ENCODE data around the gene MAD1L1.
A peak's percentile ranks its signal among the peaks of the same experiment; 100 is the strongest.

Gene MAD1L1

GRCh38 chr7:1948887-1949680 is 283.7 kb downstream of the MAD1L1 start:
- H3K4me1 ChIP-seq = peaks cover 4% of the 10 kb centered on the region; the same call in 1 of the 2 replicates

DNA sequence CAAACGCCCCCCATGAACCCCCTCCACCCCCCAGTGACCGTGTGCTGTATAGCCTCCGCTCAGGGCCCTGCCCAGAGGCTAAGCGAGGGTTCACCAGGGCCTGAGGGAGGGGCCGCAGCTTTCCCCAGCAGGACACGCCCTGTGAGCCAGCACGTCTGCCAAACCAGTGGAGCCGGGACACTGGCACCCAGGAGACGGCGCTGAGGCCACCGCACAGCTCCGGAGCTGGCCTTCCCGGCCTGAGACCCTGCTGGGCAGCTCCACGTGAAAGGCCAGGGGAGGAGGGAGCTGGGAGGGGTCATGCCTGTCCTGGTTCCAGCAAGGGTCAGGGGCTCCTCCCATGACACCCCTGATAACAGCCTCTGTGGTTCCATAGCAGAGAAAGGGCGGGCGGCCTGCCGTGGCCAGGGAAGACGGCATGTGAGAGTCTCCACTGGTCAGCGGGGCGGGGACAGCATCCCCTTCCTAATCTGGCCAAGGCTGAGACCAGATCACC is 284.4 kb downstream of the MAD1L1 start:
- Histone ChIP-seq H3K4me3 (ENCODE audit: low read depth, low read length) (no peak overlapping the region), H3K36me3 (no peaks in the 10 kb centered on the region; the same call in 1 of the 2 replicates), H3K9me3 (no peaks in the 10 kb centered on the region), H3K27me3 (no peaks in the 10 kb centered on the region), H3K4me1 (peaks cover 4% of the 10 kb centered on the region; the same call in 1 of the 2 replicates)
- no peak for TF ChIP-seq CTCF (IDR thresholded peaks at IDR 0.05; ENCODE audit: low read depth, low read length)
- DNase-seq = peak; percentile 5

More at GRCh38 chr7:1948887-1949680, 283.7 kb downstream of the MAD1L1 start:
- H3K4me3 ChIP-seq (ENCODE audit: low read depth, low read length) = no peak overlapping the region
- TF ChIP-seq CTCF (IDR thresholded peaks at IDR 0.05; ENCODE audit: low read depth, low read length) = no peak
- DNase-seq = peak; percentile 10
- no peaks in the 10 kb centered on the region for H3K9me3 ChIP-seq
- no peaks in the 10 kb centered on the region for H3K27me3 ChIP-seq
- no peaks in the 10 kb centered on the region; the same call in 1 of the 2 replicates for H3K36me3 ChIP-seq

DNA sequence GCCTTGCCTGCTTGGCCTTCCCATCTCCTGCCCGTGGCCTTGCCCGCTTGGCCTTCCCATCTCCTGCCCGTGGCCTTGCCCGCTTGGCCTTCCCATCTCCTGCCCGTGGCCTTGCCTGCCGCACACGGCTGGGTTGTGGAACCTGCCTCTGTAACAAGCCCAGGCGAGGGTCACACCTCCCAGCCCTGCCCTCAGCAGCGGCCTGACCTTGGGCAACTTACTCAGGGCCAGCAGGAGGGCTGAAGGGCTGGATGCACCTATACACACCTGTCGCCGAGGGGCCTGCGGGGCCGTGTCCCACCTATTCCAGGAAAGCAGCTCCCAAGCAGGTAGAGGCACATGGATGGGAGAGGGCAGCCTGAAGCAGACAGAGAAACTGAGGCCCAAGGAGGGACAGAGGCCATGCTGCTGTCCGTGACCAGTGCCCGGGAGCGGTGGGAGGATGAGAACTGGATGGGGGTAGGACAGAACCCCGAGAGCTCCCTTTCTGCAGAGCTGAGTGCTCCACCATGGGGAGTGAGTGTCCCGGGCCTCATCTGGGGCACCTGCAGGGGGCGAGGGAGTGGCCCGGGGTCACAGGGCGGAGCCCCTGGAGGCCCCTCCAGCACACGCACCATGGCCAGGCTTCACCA is 285.0 kb downstream of the MAD1L1 start:
- Histone ChIP-seq H3K9me3 (no peaks in the 10 kb centered on the region), H3K36me3 (no peaks in the 10 kb centered on the region; the same call in 1 of the 2 replicates), H3K4me3 (ENCODE audit: low read depth, low read length) (no peak overlapping the region), H3K27me3 (no peaks in the 10 kb centered on the region), H3K4me1 (peaks cover 4% of the 10 kb centered on the region; the same call in 1 of the 2 replicates)
- DNase-seq = peak; percentile 3
- TF ChIP-seq CTCF (IDR thresholded peaks at IDR 0.05; ENCODE audit: low read depth, low read length) = no peak

DNA sequence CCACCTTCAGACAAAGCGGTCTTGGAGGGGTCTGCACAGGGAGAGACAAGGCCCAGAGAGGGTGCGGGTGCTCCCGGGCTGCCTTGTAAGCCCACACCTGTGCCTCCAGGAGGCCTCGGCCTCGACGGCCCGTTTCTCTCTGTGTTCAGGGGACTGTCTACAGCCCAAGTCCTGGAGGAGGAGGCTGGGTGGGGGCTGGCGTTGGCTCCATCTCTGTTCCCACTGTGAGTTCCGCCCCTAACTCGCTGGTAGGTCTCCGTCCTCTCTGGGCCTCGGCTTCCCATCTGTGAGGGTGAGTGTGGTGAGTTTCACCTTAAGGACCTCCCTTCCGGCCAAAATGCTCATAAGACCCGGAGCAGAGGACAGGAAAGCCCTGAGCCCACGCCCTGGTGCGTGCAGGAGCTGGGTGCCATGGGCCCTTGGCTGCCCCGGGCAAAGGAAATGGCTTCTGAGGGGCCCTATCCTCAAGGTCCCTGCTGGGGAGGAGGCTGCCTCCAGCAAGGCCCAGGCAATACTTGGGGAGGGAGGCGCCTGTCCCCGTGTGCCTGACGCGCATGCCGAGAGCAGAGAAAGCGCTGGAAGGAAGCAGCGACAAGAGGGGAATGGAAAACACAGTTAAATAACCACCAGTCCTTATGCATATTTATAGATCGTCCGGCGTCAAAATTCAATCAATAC is 285.8 kb downstream of the MAD1L1 start:
- no peaks in the 10 kb centered on the region; the same call in 1 of the 2 replicates for H3K36me3 ChIP-seq
- TF ChIP-seq CTCF (IDR thresholded peaks at IDR 0.05; ENCODE audit: low read depth, low read length) = no peak
- H3K4me1 ChIP-seq = peaks cover 4% of the 10 kb centered on the region; the same call in 1 of the 2 replicates

GRCh38 chr7:1946025-1946772 is 286.5 kb downstream of the MAD1L1 start:
- H3K9me3 ChIP-seq = no peaks in the 10 kb centered on the region
- peaks cover 4% of the 10 kb centered on the region; the same call in 1 of the 2 replicates for H3K4me1 ChIP-seq
- no peaks in the 10 kb centered on the region for H3K36me3 ChIP-seq
- TF ChIP-seq CTCF (IDR thresholded peaks at IDR 0.05; ENCODE audit: low read depth, low read length) = no peak
- H3K27me3 ChIP-seq = no peaks in the 10 kb centered on the region
- H3K4me3 ChIP-seq (ENCODE audit: low read depth, low read length) = no peak overlapping the region
- DNase-seq = peak; percentile 2

More for the DNA sequence above, 285.8 kb downstream of the MAD1L1 start:
- no peaks in the 10 kb centered on the region for H3K27me3 ChIP-seq
- no peak overlapping the region for H3K4me3 ChIP-seq (ENCODE audit: low read depth, low read length)
- DNase-seq = peak; percentile 4
- H3K9me3 ChIP-seq = no peaks in the 10 kb centered on the region

Data from BE2C (cell line).